SU-DHL-6 (cell line): ENCODE results near the gene C1orf35.

Source experiments
- EZH2phosphoT487 ChIP-seq: fragments of 200-600 bp; sonication (generic), shearing (Covaris generic); conservative IDR thresholded peaks from 2 replicates; pipeline ENCODE4 v1.6.1; 2018; ENCODE audit warnings: mild to moderate bottlenecking, antibody characterized with exemption, low read length, moderate library complexity, mixed read lengths
- TF ChIP-seq, protein P1 (sequence below): fragments of 200-600 bp; sonication (generic); IDR thresholded peaks from one replicate; pipeline ENCODE4 v1.5.1; 2017; ENCODE audit warnings: antibody characterized with exemption, mild to moderate bottlenecking, low read length, moderate library complexity; ENCODE audit not compliant: insufficient read depth, poor library complexity, severe bottlenecking

DNA sequence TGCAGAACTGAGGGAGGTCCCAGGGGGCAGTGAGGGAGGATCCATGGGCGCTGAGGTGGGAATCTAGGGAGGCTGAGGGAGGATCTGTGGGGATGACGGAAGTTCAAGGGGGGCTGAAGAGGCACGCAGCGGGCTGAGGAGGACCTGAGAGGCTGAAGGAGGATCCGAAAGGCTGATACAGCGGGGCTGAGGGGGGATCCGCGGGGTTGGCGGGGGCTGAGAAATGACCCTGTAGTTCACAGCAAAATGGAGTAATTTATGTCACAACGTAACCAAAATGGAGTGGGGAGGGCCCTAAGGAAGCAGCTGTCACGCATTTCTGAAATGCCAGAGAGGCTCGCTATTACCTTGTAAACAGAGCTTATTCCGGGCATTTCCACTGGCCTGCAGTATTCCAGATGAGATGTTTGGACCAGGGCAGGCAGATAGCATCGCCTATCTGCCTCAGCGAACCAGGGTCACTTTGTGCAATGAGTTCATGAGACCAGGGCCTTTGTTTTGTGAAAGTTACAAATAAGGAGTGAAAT lies 6.9 kb upstream of the C1orf35 start:
- TF ChIP-seq, protein P1, sequence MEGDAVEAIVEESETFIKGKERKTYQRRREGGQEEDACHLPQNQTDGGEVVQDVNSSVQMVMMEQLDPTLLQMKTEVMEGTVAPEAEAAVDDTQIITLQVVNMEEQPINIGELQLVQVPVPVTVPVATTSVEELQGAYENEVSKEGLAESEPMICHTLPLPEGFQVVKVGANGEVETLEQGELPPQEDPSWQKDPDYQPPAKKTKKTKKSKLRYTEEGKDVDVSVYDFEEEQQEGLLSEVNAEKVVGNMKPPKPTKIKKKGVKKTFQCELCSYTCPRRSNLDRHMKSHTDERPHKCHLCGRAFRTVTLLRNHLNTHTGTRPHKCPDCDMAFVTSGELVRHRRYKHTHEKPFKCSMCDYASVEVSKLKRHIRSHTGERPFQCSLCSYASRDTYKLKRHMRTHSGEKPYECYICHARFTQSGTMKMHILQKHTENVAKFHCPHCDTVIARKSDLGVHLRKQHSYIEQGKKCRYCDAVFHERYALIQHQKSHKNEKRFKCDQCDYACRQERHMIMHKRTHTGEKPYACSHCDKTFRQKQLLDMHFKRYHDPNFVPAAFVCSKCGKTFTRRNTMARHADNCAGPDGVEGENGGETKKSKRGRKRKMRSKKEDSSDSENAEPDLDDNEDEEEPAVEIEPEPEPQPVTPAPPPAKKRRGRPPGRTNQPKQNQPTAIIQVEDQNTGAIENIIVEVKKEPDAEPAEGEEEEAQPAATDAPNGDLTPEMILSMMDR: no peak
- TF ChIP-seq EZH2phosphoT487: no peak
